Activated CD8-positive, alpha-beta memory T cell treated with anti-CD3 and anti-CD28 coated beads for 4 hours (primary cell): ENCODE measurements around the gene SNAP25.

Experiments used
- DNase-seq, 2 donors: peaks; one replicate each; pipeline ENCODE4 v3.0.0-alpha.2; 2020; ENCODE audit warnings: low read depth in 2 of 2

The SNAP25 gene

DNA sequence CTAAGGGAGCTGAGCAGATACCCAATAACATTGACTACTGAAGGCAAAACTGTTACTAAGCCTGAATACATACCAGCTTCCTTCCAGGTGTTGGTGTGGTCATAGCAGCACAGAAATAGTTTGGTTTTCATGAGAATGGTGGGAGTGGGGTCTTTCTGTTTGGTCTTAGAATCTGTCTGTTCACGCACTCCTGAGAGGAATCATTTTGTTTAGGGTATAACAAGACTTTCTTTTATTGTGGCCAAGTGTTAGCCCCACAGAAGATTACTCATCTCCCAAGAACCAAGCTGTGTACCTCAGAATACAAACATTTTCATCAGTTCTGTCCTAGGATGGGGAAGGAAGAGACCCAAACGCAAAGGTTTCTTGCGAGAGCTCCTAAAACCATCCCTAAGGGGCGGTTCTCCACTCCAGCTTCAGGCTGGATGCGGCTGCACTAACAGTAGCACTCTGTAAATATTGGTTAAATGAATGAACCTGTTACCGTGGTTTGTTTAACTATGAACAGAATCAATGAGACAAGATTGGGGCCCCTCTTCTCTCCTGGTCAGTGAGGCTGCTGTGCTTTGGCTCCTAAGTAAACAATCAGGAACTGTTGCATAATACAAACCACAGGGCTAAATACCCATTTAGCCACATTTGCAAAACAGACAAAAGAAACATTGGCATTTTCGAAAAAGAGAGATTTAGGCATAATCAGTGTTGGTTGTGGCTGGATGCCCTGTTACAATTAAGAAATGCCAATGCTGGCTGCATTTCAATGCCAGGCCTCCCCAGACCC, 44.9 kb downstream of the SNAP25 start:
- DNase-seq: no peak

DNA sequence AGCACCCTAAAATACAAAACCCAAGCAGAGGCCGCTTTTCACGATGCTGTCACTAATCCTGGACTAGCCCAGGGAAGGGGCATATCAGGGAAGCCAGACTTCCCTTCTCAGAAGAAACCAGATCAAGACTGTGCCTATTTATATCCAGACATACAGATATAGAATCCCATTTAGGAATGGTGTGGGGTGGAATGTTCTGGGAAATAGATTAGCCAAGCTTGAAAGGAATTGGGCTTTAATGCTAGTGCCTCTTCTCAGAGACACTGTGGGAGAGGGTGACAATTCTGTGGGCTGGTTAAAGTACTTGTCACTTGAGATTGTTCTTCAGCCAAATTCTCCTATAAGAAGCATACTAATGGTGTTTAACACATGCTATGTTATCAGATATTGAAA, 45.5 kb downstream of the SNAP25 start:
- DNase-seq: no peak

DNA sequence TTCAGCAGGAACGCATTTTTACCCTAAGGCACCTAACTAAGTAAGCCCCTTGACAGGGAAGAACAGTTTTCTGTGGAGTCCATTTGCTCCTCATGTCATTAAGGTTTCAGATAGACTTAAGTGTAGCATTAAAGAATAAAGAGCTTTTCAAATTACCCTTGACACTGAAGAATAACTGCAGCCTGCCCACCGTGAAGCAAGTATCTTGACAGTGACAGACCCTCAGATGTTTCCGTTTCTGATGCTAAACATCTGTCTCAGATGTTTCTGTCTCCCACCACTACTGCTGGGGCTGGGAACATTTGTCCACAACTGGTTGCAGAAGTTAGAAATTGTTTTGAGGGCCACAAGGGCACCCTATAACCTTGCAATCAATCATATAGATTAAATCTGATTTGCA, 50.0 kb downstream of the SNAP25 start:
- DNase-seq: no peak

DNA sequence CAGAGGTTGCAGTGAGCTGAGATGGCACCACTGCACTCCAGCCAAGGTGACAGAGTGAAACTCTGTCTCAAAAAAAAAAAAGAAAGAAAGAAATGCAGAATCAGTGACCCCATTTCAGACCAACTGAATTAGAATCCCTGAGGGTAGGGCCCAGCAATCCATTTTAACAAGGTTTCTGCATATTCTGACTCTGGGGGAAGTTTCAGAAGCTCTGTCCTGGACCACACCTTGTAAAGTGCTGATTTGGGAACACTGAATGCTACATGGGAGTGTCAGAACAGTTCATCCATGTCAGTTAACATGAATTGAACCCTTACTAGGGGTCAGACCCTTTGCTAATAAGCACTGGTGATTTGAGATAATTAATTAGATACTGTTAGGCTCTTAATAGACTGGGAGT, 52.0 kb downstream of the SNAP25 start:
- no peak for DNase-seq

DNA sequence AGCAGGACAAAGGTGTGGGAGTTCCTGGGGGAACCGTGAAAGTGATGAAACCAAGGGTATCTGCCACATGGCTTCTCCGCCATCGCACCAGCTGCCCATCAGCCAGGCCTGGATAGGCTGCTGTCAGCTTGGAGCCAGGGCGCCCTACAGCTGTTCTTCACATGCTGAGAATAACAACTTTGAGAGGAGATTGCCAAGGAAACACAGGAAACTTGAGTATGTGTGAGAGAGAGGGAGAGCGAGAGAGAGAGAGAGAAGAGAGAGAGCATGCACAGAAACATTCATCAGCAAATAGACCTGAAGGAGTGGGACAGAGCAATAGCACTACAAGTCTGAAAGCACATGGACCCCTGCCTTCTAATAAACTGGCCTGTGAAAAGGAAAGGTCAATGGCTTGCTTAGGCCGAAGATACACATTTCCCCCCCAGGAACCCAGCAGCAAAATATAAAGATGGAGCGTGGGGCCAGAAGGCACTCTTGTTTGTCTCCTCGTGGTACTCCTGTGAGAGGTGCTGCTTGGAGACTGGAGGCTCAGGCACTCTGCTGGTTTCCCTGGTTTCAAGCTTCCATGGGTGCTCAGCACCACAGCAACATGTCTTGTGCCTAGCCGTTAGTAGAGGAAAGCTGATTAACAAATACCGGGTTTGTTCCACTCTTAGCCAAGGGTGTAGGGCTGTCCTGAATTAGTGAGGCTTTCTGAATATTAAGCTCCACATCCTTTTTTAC, 53.0 kb downstream of the SNAP25 start:
- DNase-seq: no peak

DNA sequence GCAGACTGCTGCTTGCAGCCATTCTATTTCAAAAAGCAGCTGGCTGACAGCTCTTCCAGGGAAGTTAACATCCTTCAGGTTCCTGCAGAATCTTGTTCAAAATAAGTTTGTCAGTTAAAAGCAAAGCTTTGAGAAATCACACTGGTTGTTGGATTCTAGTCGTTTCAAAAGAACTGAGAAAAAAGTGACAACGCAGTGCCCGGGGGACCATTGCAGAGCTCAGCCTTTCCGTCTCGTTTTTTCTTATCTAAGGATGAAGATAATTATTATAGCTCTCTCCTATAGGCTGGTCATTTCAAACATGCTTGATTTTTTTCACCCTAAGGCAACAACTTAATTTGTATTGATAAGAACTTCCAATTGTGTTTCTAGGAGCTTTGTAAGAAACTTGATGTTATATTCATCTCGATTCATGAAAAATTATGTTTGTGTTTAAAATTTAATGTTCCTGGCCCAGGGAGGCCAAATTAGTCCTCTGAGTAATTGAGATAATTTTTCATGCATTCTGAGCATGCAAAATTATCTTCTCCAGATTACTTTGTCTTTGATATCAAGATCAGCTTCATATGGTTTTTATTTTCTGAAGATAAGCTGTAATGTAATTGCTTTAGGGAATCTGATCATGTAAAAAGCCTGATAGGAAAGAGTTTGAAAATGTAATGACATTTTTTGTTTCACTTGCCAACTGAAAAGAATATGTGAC, 58.4 kb downstream of the SNAP25 start:
- DNase-seq: no peak

- DNase-seq: no peak
Observed at GRCh38 chr20:10277616-10278015, 59.0 kb downstream of the SNAP25 start.

- DNase-seq: no peak
Observed at GRCh38 chr20:10278412-10278811, 59.8 kb downstream of the SNAP25 start.

- no peak for DNase-seq
Observed at GRCh38 chr20:10280018-10280908, 61.6 kb downstream of the SNAP25 start.

DNA sequence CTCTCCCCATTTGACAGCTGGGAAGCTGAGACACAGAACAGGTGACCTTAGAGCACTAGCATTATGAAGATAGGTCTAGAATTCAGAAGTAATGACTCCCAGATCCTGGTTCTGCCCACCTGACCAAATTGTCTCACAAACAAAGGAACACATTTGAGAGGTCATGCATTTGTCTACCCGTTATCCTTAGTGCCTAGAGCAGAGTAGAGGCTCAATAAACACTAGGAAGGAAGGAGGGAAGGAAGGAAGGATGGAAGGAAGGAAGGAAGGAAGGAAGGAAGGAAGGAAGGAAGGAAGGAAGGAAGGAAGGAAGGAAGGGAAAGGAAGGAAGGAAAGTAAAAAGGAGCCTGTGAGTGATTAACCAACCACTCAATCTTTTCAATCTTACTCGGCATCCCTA, 63.3 kb downstream of the SNAP25 start:
- no peak for DNase-seq

- DNase-seq: no peak
Observed at GRCh38 chr20:10282979-10283456, 64.4 kb downstream of the SNAP25 start.

- DNase-seq: no peak
Observed at GRCh38 chr20:10286356-10286755, 67.7 kb downstream of the SNAP25 start.

DNA sequence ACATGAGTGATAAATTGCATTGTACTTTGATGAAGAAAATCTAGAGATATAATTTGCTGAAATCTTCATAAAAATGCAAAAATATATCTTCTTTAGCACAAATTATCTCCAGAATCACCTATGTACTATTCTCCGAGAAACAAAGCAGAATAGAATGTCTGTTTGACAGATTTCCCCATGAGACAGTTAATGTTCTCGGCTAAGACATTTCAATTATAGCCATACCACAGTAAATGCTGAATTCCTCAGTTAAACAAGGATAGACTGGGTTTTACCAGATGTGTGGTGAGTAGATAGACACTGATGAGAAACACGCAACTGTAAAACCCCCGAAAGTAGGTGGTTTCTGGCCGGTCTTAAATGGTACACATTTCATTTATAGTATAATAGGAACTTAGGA, 69.8 kb downstream of the SNAP25 start:
- DNase-seq: no peak

DNA sequence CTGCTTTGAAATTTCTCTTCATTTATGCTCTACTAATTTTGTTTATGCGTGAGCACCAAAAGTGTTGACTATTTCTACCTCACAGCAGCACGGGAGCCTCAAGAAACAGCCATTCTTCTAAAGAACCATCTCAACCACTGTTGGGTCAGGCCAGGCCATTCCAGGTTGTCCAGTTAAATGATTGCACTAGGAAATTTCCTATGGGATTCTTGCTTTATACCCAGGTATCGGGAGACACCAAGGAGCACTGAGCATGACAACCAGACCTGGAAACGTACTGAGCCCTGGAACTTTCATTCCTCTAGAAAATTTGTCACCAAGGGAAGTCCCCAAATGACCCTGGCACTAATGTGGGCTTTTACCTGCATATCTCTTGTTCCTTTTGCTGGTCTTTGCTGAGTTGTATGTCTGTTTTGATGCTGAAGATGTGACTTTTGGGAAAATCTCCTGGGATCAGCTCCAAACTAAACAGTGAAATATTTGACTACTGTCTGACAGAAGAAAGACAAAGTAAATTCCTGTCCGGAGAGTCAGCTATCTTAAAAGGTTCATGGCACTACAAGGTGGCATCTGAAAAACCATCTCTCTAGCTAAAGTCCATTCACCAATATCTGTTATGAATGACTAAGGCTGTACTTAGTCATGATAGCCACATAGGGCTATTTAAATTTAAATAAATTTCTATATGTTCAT, 70.5 kb downstream of the SNAP25 start:
- no peak for DNase-seq

GRCh38 chr20:10291568-10292248, 73.1 kb downstream of the SNAP25 start:
- no peak for DNase-seq

DNA sequence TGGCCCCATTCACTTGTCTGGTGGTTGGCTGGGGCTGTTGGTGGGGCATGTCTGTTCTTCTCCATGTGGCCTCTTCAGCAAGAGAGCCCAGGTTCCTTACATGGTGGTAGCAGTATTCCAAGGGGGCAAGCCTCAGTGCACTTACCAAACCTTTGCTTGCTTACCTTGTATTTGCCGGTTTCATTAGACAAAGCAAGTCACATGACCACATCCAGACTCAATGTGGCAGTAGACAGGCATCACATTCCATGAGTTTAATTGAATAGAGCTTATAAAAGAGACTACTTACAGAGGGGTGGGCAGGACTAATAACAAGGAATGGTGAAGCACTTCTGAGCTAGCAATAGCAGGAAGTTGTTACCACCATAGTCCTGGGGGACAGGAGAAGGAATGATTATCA, 78.6 kb downstream of the SNAP25 start:
- DNase-seq: no peak

DNA sequence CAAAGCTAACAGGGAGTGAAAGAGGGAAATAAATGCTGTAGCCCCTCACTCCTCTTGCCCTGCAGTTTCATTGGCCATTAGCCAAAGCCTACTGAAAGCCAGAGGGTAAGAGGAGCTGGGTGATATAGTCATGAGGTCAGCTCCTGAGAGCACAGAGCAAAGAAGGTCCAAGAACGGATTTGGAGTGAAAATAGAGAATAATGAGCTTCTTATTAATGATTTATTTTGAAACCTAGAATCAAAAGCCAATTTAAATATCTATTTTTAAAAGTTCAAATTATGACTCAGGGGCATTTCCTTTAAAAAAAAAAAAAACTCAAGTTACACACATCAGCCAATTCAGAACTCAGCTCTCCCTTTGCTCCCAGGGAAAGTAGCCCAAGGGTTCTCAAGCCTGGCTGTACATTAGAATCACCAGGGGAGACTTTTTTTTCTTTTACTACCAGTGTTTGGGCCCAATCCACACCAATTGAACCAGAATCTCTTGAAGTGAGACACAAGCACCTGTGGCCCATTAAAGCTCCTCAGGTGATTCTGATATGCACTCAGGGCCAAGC, 79.1 kb downstream of the SNAP25 start:
- no peak for DNase-seq

GRCh38 chr20:10300582-10301446, 82.2 kb downstream of the SNAP25 start:
- no peak for DNase-seq

DNA sequence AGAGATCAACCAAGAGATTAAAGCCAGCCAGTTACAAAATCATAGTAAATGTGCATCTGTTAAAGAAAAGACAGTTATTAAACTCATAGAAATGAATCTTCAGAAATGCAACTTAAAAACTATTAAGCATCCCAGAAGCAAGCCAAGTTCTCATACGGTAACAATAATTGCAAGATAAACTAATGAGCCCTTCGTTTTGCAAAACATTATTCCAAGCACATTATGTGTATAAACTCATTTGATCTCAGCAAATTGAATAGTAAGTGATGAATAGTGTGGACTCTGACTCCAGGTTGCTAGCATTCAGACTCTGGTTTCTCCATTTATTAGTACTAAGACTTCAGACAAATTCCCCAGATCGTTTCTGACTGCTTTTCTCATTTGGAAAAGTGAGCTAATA, 85.2 kb downstream of the SNAP25 start:
- no peak for DNase-seq
